ENCODE data around the gene TFAP2C.

DNA sequence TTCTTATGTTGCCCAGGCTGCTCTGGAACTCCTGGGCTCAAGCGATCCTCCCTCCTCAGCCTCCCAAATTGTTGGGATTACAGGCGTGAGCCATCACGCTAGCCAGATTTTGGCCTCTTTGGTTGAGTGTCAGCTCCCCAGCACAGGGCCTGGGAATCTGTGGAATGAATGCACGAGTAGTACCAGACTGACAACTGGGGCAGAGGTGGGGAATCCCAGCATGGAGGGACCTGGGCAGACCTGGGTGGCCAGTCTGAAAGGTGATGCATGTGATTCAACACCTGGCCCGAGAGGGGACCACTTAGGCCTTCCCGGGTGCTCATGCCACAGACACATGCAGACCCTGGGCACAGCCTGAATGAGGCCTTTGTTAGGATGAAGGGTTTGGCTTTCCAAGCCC is 19.0 kb upstream of the TFAP2C start:
- no peak for TF ChIP-seq EZH2phosphoT487 (IDR thresholded peaks at IDR 0.05; ENCODE audit: low read depth)
- TF ChIP-seq, protein P1, sequence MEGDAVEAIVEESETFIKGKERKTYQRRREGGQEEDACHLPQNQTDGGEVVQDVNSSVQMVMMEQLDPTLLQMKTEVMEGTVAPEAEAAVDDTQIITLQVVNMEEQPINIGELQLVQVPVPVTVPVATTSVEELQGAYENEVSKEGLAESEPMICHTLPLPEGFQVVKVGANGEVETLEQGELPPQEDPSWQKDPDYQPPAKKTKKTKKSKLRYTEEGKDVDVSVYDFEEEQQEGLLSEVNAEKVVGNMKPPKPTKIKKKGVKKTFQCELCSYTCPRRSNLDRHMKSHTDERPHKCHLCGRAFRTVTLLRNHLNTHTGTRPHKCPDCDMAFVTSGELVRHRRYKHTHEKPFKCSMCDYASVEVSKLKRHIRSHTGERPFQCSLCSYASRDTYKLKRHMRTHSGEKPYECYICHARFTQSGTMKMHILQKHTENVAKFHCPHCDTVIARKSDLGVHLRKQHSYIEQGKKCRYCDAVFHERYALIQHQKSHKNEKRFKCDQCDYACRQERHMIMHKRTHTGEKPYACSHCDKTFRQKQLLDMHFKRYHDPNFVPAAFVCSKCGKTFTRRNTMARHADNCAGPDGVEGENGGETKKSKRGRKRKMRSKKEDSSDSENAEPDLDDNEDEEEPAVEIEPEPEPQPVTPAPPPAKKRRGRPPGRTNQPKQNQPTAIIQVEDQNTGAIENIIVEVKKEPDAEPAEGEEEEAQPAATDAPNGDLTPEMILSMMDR (IDR thresholded peaks at IDR 0.05; ENCODE audit: low read depth, low read length), result no peak
